Islet of Langerhans (tissue), 1 donor: ENCODE data around the gene ACADS.

ENCODE experiments used
- FAIRE-seq: peaks from one replicate; lab custom pipeline; 2011; peaks lifted over from hg19 to GRCh38; lab: Jason Lieb, UNC

Gene ACADS

GRCh38 chr12:120725659-120726509 is at the start of gene ACADS:
Gene ACADS (plus strand): TSS chr12:120725826. CDS start chr12:120725886, 60 bp downstream.
- no peak for FAIRE-seq

- no peak for FAIRE-seq
Measured at GRCh38 chr12:120677765-120678473, 47.7 kb upstream of the ACADS start.

- FAIRE-seq: no peak
Measured at GRCh38 chr12:120678572-120678971, 47.1 kb upstream of the ACADS start.

GRCh38 chr12:120680165-120680738 is 45.4 kb upstream of the ACADS start:
- FAIRE-seq: no peak

GRCh38 chr12:120684523-120684932 is 41.1 kb upstream of the ACADS start:
- no peak for FAIRE-seq

- FAIRE-seq: no peak
Measured at GRCh38 chr12:120685522-120685921, 40.1 kb upstream of the ACADS start.

GRCh38 chr12:120686151-120686689 is 39.4 kb upstream of the ACADS start:
- FAIRE-seq: no peak

- FAIRE-seq: no peak
Measured at GRCh38 chr12:120686690-120687577, 38.7 kb upstream of the ACADS start, which contains the start of gene MLEC. Gene MLEC (plus strand): TSS chr12:120687149. CDS start chr12:120687297, 148 bp downstream.

- no peak for FAIRE-seq
Measured at GRCh38 chr12:120687578-120688289, 37.9 kb upstream of the ACADS start.

GRCh38 chr12:120688527-120689071 is 37.0 kb upstream of the ACADS start:
- FAIRE-seq: no peak

- FAIRE-seq: no peak
Measured at GRCh38 chr12:120689397-120690082, 36.1 kb upstream of the ACADS start.

- no peak for FAIRE-seq
Measured at GRCh38 chr12:120690083-120690450, 35.6 kb upstream of the ACADS start.

- FAIRE-seq: no peak
Measured at GRCh38 chr12:120690978-120691377, 34.6 kb upstream of the ACADS start.

GRCh38 chr12:120692524-120693033 is 33.0 kb upstream of the ACADS start:
- FAIRE-seq: peak; percentile 41

- FAIRE-seq: no peak
Measured at GRCh38 chr12:120693848-120694247, 31.8 kb upstream of the ACADS start.

GRCh38 chr12:120696626-120697025 is 29.0 kb upstream of the ACADS start:
- no peak for FAIRE-seq

GRCh38 chr12:120697344-120697743 is 28.3 kb upstream of the ACADS start:
- no peak for FAIRE-seq

GRCh38 chr12:120698665-120699064 is 27.0 kb upstream of the ACADS start:
- FAIRE-seq: no peak

- no peak for FAIRE-seq
Measured at GRCh38 chr12:120699553-120699952, 26.1 kb upstream of the ACADS start.

- no peak for FAIRE-seq
Measured at GRCh38 chr12:120700886-120701285, 24.7 kb upstream of the ACADS start.
